ENCODE results near the gene PDE8B. TPM values are rescaled to one million over a fixed set of nuclear protein-coding genes. Genes with fewer than 3 reads are reported as not detected.

Gene PDE8B
- total RNA-seq, 1 experiment from 2014 or later = 0.07 TPM

DNA sequence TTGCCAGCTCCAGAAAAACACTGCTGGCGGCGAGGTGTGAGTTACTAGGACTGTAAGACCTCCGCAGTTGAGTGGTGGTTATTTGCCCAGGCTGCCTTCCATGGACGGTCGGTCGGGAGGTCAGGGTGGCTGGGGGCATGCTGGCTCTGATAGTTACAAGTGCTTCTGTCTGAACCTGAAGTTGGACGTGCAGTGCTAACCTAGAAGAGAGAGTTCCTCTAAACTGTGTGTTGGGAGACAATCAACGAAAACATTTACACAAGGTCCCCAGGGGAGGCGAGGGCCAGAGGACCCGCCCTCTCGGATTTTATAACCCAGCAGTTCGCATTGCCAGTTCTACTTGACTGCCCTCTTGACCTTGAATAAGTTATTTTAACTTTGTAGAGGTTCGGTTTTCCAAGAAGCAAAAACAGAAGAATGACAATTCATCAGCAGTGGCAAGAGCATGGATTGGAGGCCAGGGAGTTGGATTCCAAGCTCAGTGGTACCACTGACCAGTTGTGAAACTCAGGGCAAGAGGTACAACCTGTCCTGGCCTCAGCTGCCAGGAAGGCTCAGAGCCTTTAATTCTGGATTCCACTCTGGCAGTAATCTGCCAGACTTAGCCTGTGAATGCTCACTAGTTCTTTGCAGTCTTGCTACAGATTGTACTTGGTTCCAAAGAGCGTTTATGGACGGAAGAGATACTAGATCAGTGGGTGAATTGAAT is 28.7 kb upstream of the PDE8B start:
- no peak for DNase-seq
- no peak overlapping the region for H3T11ph ChIP-seq (ENCODE audit: low read length)
- no peak overlapping the region for H3K14ac ChIP-seq (ENCODE audit: insufficient read depth, low read length)
- no peak overlapping the region for H2BK15ac ChIP-seq (ENCODE audit: low read depth, low read length)
- peak overlapping the region; percentile 82 for H3K4me2 ChIP-seq (ENCODE audit: insufficient read depth, insufficient read length, low read length)
- H4K8ac ChIP-seq (replicated peaks; ENCODE audit: insufficient read length, low read depth, low read length) = no peak overlapping the region
- H2BK5ac ChIP-seq (ENCODE audit: insufficient read length, low read length) = no peak overlapping the region
- no peak overlapping the region for H3K9ac ChIP-seq (ENCODE audit: extremely low read depth, insufficient read length, low read length)
- peaks cover 19% of the 10 kb centered on the region; the same call in 1 of the 2 replicates for H3K27me3 ChIP-seq (ENCODE audit: insufficient read depth, low read length)
- no peak overlapping the region for H2AK5ac ChIP-seq (ENCODE audit: insufficient read length, low read length)
- H4K20me1 ChIP-seq (ENCODE audit: control insufficient read depth, insufficient read depth, insufficient read length) = no peaks in the 10 kb centered on the region
- H3K23ac ChIP-seq (ENCODE audit: insufficient read length, low read depth, low read length) = no peak overlapping the region
- Mint-ChIP-seq H3K27ac (no peak overlapping the region), H3K36me3 (ENCODE audit: insufficient read depth in 1 of 3, low read depth in 3 of 3) (no peaks in the 10 kb centered on the region), H3K4me3 (no peak overlapping the region), H3K4me1 (peaks cover 7 to 8% of the 10 kb centered on the region in 2 experiments; a peak in 3 of 4 replicates), H3K27me3 (ENCODE audit: low read depth) (peaks cover 52% of the 10 kb centered on the region), H3K9me3 (no peaks in the 10 kb centered on the region)
- no peak overlapping the region for H2BK120ac ChIP-seq (ENCODE audit: low read depth, low read length, poor library complexity, severe bottlenecking)
- no peaks in the 10 kb centered on the region for H3K9me3 ChIP-seq (ENCODE audit: control insufficient read depth, low read depth, low read length)
- H2BK12ac ChIP-seq (ENCODE audit: insufficient read length, low read depth, low read length) = no peak overlapping the region
- no peak overlapping the region for H3K56ac ChIP-seq (ENCODE audit: insufficient read length, low read depth, low read length)
- TF ChIP-seq, protein P1, sequence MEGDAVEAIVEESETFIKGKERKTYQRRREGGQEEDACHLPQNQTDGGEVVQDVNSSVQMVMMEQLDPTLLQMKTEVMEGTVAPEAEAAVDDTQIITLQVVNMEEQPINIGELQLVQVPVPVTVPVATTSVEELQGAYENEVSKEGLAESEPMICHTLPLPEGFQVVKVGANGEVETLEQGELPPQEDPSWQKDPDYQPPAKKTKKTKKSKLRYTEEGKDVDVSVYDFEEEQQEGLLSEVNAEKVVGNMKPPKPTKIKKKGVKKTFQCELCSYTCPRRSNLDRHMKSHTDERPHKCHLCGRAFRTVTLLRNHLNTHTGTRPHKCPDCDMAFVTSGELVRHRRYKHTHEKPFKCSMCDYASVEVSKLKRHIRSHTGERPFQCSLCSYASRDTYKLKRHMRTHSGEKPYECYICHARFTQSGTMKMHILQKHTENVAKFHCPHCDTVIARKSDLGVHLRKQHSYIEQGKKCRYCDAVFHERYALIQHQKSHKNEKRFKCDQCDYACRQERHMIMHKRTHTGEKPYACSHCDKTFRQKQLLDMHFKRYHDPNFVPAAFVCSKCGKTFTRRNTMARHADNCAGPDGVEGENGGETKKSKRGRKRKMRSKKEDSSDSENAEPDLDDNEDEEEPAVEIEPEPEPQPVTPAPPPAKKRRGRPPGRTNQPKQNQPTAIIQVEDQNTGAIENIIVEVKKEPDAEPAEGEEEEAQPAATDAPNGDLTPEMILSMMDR (conservative IDR thresholded peaks at IDR 0.05) = no peak
- no peaks in the 10 kb centered on the region for H3K4me1 ChIP-seq (ENCODE audit: insufficient read depth, low read length)
- no peak overlapping the region for H3K27ac ChIP-seq (ENCODE audit: insufficient read length, low read depth, low read length)
- no peak overlapping the region for H4K91ac ChIP-seq (ENCODE audit: insufficient read length, low read depth, low read length)
- WGBS (ENCODE audit: extremely low coverage, insufficient read length, low lambda C conversion rate) = no CpG with 5 or more reads among the region's 15 CpGs
- H3K23me2 ChIP-seq (ENCODE audit: insufficient read length, low read depth, low read length, poor library complexity, severe bottlenecking) = peaks cover 8% of the 10 kb centered on the region
- H3K18ac ChIP-seq (ENCODE audit: insufficient read length, low read depth, low read length) = no peak overlapping the region
- no peaks in the 10 kb centered on the region for H3K79me1 ChIP-seq (ENCODE audit: insufficient read depth, low read depth, low read length, poor library complexity, severe bottlenecking)
- no peak overlapping the region for H2BK20ac ChIP-seq (ENCODE audit: low read depth, low read length, poor library complexity, severe bottlenecking)
- no peaks in the 10 kb centered on the region for H3K79me2 ChIP-seq (ENCODE audit: insufficient read depth, low read length)
- H4K5ac ChIP-seq (ENCODE audit: insufficient read length, low read depth, low read length) = no peak overlapping the region
- no peak overlapping the region for H3K4ac ChIP-seq (ENCODE audit: low read depth, low read length)
- H2AFZ ChIP-seq (ENCODE audit: low read length) = no peak overlapping the region
